RCC 7860 (cell line): ENCODE results near the gene MRPS6.

Source experiments
- DNase-seq: peaks from one replicate; pipeline ENCODE4 v3.0.0-alpha.2; 2015; ENCODE audit warnings: low spot score
- FAIRE-seq: peaks from 2 replicates; lab custom pipeline; 2012; peaks lifted over from hg19 to GRCh38; lab: Jason Lieb, UNC

Gene MRPS6

DNA sequence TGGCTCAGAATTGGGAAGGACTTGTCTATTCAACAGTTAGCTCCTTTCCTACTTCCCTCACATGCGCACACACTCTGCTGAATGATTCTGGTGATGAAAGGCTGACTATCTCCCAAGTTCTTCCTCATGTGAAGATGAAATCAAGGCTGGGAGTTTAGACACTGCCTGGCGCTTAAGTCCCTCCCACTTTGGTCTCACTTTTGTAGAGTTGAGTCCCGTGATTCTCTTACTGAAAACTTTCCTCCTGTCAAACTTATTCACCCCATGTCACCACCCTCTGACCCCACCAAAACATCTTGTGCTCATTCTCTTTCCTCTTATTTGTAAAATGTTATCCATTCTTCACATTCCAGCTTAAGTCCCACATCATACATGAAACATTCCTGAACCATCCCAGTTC, 8.4 kb upstream of the MRPS6 start:
- no peak for FAIRE-seq
- no peak for DNase-seq

DNA sequence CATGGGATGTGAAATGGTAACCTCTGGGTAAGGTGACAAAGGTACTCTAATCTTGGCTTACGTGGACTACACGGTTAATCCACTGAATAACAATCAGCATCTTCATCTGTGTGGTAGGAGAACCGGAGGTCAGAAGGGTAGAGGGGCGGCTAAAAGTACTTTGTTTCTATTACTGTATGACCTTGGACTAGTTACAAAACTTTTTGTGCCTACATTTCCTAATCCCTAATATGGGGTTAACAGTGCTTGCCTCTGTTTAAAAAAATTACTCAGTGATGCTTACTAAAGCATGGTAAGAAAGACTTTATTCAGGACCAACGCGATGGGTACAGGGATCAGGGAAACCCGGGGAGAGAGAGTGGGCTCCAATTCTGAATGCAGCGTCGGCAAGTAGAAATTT, 1.7 kb upstream of the MRPS6 start:
- no peak for DNase-seq
- no peak for FAIRE-seq

DNA sequence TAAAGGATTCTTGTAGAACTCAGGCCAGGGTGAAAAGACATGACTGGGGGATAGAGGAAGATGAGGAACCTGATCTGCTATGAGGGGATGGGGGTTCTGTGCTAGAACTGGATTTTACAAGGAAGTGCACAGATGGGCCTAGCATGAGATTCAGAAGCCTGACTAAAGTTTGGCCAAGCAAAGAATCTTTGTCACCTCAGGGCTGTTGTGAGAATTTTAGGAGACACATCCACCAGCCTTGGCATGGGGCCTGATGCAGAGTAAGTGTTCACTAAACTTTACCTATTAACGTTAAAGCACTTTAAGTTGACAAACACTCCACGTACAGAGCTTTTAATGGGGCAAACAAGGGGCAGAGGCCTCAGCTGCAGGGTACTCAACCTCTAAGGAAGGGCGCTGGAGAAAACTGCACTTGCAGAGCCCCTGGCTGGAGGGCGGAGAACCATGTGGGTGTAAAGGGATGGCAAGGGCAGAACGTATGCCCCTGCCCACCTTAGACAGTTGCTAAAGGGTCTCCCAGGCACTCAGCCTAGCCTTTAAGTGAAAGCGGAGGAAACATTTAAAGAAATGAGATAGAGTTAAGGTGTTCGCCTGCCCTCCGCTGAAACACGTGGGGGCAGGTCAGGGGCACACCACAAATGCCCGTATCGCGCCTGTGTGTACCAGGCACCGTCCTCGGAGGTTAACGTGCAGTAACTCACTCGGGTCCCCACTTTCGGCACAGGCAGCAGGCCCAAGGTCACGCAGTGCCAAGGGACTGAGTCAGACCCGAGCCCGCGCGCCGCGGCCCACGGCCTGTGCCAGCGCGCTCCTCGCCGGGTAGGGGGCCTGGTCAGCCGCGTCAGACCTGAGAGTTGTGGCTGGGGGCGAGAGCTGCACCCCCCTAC, 990 bp upstream of the MRPS6 start:
- FAIRE-seq, result no peak
- DNase-seq, result no peak

DNA sequence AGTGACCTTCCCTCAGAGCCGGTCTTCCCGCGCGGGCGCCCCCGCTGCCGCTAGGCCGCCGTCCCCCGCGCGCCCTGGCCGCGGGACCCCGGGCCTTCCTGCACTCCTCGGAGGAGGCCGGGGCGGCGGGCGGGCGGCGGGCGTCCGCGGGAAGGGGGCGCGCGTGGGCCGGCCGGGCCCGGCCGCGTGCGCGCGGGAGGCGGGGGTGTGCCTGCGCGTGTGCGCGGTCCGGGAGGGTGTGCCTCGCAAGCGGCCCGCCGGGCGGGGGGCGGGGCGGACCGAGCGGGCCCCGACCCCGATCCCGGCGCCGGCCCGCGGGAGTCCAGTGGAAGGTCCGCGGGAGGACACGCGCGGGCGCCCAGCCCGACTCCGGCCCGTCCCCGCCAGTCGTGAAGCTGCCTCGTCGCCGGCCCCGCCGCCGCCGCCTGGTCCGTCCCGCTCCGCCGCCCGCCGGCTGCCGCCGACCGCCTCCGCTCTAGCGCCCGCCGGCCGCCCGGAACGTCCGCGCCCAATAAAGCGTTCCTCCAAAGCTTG, 438 bp downstream of the MRPS6 start:
- FAIRE-seq (no peak), DNase-seq (no peak)

DNA sequence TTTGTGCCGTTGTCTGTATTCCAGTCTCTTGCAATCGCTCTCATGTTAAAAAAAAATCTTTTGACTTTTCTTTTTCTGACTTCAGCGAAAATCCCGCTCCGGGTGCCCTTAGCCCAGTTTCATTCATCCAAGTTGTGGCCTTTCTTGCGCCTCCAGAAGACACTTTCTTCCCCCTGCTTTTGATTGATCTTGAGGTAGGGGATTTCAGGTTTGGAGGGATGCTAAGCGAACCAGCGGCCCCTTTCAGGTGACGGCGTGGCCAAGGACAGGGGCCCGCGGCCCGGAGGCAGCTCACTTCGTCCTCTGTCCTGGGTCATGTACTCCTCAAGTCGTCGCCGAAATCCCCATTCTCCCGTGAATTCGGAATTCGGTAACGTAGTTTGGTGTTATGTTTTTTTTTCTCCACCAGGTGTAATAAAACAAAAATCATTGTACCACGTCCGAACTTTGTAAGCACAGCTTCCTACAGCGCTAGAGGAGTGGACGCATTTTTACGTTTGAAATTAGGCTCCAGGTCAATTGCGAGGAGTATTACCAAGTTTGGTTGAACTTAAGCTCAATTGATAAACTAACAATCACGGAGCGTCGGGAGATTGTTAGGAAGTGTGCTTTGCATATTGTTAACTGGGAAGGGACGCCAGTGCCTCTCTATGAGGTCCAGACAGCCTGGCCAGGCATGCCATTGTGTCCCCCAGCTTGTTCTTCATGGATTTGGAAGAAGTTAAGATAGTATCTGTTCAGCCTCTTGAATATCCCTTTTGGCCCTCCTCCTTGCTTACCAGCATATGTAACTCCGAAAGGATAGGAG, 1.1 kb downstream of the MRPS6 start:
- DNase-seq (no peak), FAIRE-seq (no peak)

DNA sequence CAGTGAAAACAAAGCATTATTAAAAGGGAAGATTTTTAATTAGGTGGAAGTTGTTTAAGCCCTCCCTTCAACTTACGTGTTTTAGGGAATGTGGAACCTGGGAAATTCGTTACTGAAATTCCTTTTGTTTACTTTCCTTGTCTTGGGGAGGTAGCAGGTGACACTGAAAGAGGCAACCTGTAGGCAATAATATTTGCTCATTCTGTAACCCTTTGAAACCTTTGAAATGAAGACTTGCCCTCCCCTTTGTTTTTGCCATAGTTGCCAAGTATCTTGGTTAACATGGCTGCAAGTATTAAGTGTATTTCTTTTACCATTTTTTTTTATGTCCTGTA, 1.7 kb downstream of the MRPS6 start:
- DNase-seq (no peak), FAIRE-seq (no peak)

DNA sequence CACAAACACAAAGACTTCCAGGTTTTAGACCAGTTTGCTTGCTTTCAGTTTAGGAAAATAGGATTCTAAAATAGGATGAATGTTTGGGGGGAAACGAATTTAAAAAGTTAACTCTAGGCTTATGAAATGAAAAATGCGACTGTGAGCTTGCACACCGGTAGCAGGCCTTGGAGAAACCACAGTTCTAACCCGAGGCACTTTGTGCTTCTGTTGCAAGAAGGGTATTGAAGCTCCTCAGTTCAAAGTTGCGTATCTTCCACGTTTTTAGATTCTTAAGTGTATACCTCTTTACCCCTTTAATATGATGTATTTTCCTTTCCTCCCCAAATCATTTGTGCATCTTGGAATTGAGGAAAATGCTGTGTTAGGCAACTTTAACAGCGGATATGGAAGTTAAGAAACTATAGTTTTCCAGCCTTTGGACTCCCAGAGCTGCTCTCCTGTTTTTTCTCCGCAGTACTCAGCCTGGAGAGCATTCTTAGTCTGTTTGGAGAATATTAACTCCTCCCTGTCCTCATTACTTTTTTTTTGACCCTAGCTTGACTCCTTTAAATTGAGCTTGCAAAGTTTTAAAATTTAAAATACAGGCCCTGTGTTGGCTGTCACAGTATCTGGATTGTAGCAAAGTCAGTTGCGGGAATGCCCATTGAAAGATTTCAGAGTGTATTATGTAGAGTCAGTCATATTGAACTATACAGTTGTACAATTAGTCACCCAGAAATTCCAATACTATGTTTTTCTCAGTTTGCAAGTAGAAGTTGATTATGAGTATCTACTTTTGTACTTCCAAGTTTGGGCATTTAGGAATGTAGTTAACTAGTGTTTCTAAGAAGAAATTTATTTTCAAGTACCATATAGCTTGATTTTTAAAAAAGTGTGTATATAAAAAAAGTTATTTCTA, 2.6 kb downstream of the MRPS6 start:
- FAIRE-seq (no peak), DNase-seq (no peak)

DNA sequence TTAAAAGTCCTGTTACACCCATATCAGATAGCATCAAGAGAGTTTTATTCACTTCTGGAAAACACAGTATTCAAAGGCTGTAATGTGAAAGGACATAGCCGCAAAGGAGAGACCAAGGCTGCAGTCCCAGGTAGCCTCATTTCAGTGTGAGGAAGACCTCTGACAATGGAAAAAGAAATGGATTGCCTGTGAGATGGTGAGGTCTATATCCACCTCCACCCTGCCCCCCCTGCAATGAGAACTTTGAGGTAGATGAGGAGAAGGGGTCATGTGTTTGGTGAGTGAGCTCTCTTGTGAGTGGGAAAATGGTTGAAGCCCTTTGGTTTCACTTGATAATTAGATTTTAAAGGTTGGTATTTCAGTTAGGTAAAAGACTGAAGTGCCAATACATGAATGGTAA, 3.5 kb downstream of the MRPS6 start:
- DNase-seq (no peak), FAIRE-seq (no peak)

DNA sequence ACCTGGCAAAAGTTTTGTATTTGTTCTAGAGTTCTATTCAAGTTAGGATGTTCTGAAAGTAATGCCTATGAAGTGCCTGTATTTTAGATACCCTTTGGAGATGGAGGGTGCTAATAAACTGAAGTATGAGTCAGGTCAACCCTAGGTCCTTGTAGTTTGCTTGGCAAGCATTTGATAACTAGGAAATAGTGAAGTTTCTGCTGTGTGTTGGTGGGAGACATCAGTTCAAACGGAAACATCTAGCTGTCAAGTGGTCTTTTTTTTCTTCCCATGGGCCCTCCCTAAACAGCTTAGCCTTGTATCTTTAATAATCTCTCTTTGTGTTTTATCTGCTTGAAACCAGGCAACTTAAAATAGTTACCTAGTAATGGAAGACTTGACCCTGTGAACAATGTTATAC, 4.5 kb downstream of the MRPS6 start:
- DNase-seq (no peak), FAIRE-seq (no peak)

DNA sequence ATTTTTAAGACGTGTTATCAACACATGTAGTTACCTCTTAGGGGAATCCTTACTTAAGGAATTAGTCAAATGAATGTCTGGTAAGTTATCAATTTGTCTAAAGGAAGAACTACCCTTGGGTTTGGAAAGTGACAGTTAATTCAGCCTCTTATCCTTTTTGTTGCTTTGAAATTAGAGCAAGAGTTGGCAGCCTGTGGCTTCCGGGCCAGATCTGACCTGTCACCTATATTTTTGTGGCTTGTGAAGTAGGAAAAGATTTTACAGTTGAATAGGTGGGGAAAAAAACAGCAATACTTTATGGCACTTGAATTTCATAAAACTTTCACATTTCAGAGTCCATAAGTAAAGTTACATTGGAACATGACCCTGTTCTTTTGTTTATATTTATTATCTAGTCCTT, 5.5 kb downstream of the MRPS6 start:
- peak; percentile 58 for FAIRE-seq
- no peak for DNase-seq

DNA sequence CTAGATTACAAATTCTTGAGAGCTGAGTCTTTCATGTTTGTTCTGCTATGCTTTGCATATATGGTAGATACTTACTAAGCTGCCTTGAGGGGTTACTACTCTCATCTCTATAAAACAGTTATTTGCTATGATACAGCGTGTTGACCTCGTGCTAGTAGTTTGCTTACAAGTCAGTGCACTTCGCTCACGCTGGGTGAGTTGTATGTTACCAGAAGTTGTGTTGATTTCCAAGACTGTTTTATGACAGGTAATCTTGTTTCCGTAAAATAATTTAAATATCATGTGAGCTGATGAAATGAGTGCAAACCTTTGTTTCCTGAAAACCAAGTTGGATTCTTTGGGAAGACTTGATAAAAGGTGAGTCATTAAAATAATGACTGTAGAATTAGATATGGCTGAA, 7.3 kb downstream of the MRPS6 start:
- no peak for DNase-seq
- no peak for FAIRE-seq

DNA sequence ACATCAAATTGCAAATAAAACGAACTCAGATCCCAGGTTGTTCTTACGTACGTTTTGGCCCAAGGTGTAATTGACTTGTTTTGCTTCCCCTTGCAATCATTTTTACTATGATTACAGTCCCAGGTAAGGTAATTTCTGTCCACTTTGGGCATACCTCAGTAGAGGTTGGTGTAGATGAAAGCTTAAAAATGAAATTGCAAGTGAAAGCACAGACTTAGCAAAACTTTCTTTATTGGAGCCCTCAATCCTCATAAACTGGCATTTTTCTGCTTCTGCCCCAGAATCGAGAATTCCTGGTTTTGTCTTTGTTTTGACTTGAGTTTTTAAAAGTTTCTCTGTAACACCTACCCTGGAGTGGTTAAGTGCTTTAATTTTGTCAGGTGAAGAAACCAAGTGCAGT, 9.4 kb downstream of the MRPS6 start:
- DNase-seq, result no peak
- no peak for FAIRE-seq

DNA sequence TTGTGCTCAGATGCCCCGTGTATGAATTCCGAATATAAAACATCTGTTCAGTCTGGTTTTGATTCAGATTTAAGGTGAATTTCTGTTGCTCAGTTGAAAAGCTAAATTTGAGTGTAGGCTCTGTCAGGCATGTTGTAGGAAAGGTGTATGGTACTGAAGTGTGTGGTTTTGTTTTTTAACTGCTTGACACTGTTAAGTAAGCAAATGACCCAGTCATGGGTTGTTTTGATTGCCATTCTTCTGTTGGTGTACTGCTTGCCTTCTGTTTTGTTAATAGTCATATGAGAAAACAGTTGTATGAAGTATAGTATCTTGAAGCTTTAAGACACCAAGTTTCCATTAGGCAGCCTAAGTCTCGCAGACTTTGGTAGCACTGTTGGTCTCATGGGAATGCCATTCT, 10.0 kb downstream of the MRPS6 start:
- DNase-seq, result no peak
- FAIRE-seq, result no peak

DNA sequence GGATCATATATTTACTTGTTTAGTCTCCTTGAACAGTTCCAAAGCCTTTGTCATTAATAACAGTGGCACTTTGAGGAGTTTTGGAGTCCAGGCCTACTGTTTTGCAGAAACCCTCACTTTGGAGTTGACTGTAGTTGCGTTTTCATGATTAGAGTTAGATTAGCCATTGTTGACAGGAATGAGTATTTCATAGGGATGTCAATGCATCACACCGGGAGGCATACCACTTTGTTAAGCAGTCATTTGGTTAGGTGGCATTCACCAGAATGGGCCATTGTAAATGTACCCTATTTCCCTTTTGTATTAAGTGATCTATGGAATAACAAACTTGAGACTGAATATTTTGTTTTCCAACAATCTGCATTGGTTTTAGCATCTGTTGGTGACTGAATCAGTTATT, 11.8 kb downstream of the MRPS6 start:
- DNase-seq (no peak), FAIRE-seq (no peak)

DNA sequence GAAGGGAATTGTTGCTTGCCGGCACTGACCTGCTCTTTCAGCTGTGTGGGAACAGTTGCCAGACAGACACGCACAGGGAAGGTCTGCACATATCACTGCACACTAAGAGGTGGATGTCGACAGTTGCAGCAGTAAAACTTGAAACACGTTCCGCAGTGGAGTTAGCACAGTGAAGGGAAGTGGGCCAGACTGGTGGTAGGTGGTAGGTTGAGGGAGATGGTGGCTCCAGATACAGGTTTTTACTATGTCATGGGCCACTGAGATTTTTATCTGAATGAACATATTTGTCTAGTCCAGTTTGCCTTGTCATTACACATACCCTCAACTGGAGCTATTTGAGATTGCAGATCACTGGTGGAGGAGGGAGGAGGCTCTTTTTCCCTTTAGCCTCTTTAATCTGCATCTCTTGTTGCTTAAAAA, 13.5 kb downstream of the MRPS6 start:
- DNase-seq (no peak), FAIRE-seq (no peak)

DNA sequence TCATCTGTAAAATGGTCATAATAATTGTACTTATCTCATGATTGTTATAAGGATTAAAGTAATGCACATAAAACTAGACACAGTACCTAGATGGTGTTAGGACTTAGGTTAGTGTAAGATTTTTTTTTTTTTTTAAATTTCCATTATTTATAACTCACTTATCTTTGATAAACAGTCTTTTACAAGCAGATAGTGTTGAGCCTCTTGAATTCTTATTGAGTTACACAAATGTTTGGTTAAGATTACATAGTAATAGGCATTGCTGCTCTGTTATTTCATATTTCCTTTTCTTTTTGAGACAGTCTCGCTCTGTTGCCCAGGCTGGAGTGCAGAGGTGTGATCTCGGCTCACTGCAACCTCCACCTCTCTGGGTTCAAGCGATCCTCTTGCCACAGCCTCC, 15.4 kb downstream of the MRPS6 start:
- no peak for FAIRE-seq
- DNase-seq, result no peak

DNA sequence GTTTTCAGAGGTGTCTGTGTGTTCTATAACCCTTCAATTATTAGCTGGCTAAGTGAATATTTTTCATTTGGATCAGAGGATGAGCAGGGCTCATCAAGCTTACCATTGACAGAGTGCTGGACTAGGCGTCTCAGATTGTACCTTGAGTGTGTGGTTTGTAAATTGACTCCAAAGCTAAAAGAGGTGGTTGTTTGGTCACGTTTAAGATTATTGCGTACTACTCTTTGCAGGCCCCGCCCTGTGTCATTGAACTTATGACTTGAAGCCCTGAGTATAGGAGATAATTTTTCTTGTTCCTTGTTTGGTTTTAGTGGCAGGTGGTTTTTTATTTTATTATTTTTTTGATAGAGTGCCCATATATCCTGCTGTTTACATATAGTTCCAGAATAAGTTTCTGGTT, 17.7 kb downstream of the MRPS6 start:
- FAIRE-seq, result no peak
- no peak for DNase-seq

DNA sequence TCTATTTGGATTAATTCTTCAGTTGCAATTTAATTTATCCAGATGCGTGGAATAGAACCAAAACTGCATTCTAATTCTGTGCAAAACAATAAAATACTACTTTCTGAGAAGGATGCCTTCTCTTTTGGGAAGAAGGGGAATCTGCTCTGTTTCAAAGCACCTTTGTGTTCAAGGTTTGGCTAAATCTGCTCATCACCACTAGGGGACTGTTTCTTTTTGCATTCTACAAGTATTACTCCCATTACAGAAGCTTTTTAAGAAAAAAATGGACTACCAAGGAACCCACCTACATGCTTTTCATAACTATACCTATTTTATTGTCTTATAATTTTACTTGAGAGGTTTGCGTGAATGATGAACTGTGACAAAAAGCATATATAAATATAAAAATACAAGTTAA, 18.2 kb downstream of the MRPS6 start:
- DNase-seq (no peak), FAIRE-seq (no peak)

DNA sequence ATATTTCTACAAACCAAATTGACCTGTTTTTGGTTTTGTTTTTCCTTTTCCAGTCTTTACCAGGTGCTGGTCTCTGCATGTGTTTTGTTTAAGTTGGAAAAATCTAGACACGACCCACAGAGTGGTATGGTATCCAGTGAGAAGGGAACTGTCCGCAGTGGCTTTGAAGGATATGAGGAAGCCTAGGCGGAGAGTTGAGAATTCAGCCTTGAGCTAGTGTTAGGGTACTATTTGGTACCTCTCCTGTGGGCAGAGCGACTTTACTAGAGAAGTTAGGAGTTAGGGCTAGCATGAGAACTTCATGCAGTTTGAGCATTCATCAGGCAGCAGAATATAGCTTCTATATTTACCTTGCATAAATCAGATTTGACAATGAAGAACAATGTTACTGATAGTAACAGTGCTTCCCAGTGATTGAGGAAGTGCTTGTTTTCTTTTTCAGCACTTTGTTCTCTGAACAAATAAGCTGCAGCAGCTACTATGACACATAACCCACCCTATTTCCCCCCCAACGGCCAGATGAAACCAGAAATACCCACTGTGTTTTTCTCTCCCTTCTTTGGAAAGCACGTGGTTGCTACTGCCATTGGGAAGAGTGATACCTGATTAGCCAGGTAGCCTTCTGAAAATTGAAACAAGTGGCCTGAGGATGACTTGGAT, 19.0 kb downstream of the MRPS6 start:
- DNase-seq (no peak), FAIRE-seq (no peak)

DNA sequence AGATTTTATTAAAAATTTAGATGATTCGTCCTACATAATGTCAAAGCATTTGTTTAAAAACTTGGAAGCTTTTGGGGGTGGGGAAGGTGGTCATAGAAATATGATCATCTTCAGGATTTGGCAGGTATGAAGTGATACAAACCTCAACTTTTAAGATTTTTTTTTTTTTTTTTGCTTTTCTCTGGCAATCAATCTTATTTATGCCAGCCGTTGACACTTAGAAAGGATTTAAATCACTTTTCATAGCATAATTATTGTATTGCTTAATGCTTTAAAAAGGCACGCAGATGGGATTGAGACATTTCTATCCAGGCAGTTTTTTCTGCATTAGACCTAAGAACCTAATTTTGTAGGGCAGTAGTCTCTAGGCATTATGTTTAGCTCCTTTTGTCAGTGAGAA, 19.7 kb downstream of the MRPS6 start:
- FAIRE-seq (no peak), DNase-seq (no peak)

DNA sequence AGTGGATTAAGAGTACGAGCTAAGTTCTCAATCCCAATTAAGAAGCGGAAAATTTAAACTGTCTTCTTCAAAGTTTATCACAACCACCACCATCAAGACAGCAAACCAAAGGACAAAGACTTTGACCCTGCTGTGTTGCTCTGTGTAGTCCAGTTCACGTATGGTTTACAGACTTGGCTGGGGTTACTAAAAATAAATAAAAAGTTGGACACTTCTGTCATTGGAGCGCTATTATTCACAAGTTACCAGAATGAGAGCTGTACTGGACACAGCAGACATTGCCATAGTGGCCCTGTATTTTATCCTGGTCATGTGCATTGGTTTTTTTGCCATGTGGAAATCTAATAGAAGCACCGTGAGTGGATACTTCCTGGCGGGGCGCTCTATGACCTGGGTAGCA, 21.6 kb downstream of the MRPS6 start:
- FAIRE-seq, result no peak
- no peak for DNase-seq
